PC-9 (cell line): ENCODE results near the gene CALN1.

Source experiments
- EZH2 ChIP-seq: fragments of 200-600 bp; sonication (generic); IDR thresholded peaks from 2 replicates; pipeline ENCODE4 v1.8.0; 2017; ENCODE audit warnings: antibody characterized with exemption, low read depth
- TF ChIP-seq, protein P1 (sequence below): fragments of 200-600 bp; sonication (generic); conservative IDR thresholded peaks from 2 replicates; pipeline ENCODE4 v1.6.1; 2017; ENCODE audit warnings: mixed run types, antibody characterized with exemption, mild to moderate bottlenecking, moderate library complexity

DNA sequence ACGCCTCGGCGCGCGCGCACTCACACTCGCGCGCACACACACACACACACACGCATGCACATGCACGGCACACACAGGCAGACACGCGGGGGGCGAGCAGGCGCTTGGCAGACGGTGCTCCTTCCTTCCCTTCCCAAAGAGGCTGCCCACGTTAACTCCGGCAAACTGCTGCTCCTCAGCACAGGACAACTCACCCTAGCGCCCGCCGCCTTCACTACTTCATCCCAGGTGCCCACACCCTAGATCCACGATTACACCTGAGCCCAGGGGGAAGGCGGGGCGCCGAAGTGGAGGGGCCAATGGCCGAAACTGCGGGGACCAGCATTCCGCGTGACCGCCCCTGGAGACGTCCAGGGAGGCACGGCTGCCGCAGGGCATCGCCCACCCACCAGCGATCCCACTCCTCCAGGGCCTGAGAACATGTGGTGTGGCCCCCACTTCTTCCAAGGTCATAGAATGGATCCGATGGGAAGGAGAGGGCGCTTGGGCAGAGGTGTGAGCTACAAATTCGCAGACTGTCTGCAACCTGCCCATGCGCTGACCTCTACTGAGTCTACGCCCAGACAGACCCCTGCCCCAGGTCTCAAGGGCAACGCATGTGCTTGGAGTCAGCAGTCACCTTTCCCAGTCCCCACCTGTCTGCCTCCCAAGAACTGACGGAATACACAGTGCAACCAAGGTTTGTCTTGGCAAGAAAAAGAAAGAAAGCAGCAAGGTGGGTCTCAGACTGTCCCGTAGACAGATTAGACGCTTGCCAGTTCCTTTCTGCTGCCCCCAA, 74.6 kb downstream of the CALN1 start:
- TF ChIP-seq, protein P1, sequence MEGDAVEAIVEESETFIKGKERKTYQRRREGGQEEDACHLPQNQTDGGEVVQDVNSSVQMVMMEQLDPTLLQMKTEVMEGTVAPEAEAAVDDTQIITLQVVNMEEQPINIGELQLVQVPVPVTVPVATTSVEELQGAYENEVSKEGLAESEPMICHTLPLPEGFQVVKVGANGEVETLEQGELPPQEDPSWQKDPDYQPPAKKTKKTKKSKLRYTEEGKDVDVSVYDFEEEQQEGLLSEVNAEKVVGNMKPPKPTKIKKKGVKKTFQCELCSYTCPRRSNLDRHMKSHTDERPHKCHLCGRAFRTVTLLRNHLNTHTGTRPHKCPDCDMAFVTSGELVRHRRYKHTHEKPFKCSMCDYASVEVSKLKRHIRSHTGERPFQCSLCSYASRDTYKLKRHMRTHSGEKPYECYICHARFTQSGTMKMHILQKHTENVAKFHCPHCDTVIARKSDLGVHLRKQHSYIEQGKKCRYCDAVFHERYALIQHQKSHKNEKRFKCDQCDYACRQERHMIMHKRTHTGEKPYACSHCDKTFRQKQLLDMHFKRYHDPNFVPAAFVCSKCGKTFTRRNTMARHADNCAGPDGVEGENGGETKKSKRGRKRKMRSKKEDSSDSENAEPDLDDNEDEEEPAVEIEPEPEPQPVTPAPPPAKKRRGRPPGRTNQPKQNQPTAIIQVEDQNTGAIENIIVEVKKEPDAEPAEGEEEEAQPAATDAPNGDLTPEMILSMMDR = no peak
- no peak for TF ChIP-seq EZH2
